ENCODE measurements around the gene SAMM50. TPM values are rescaled to one million over a fixed set of nuclear protein-coding genes. Genes with fewer than 3 reads are reported as not detected.

The SAMM50 gene
- total and polyA plus RNA-seq, 2 donors (not counting 1 experiment from before 2014, with no cell fraction given), result 32.9 to 45.7 TPM

- Histone ChIP-seq H3K9me3 (ENCODE audit: control insufficient read depth, insufficient read depth, low read depth, low read length) (no peaks in the 10 kb centered on the region), H4K20me1 (ENCODE audit: control insufficient read depth, extremely low read depth, insufficient read depth, low read length) (no peaks in the 10 kb centered on the region), H3K4me3 (replicated peaks in 1 of 4; ENCODE audit: control extremely low read depth in 1 of 4, insufficient read depth in 1 of 4, low read depth in 3 of 4, low read length in 4 of 4) (no peak overlapping the region), H3K36me3 (ENCODE audit: control insufficient read depth, insufficient read depth, low read length) (peaks cover 3% of the 10 kb centered on the region), H2AFZ (ENCODE audit: low read length) (no peak overlapping the region), H3K27ac (ENCODE audit: insufficient read depth, low read length) (no peak overlapping the region), H3K4me1 (ENCODE audit: control insufficient read depth, extremely low read depth, insufficient read depth, low read length) (no peaks in the 10 kb centered on the region), H3K4me2 (ENCODE audit: extremely low read depth, insufficient read depth, low read length) (no peak overlapping the region), H3K79me2 (ENCODE audit: control insufficient read depth, insufficient read depth, low read length) (no peaks in the 10 kb centered on the region), H3K9ac (ENCODE audit: insufficient read depth, low read length) (no peak overlapping the region), H3K27me3 (ENCODE audit: control insufficient read depth, insufficient read depth, low read length) (no peaks in the 10 kb centered on the region)
- DNase-seq (ENCODE audit: low read depth in 2 of 2), result no peak
- TF ChIP-seq EZH2 (IDR thresholded peaks at IDR 0.05; ENCODE audit: low read length, missing control alignments) (no peak), CTCF (conservative IDR thresholded peaks at IDR 0.05 in 1 of 2, IDR thresholded peaks at IDR 0.05 in 1 of 2; ENCODE audit: low read depth in 1 of 2, low read length in 2 of 2) (no peak)
Measured at GRCh38 chr22:43948836-43949406, 6.3 kb upstream of the SAMM50 start.

- no peak for DNase-seq (ENCODE audit: low read depth in 2 of 2)
- Histone ChIP-seq H3K27ac (ENCODE audit: insufficient read depth, low read length) (no peak overlapping the region), H3K36me3 (ENCODE audit: control insufficient read depth, insufficient read depth, low read length) (no peaks in the 10 kb centered on the region), H3K4me3 (replicated peaks in 1 of 4; ENCODE audit: control extremely low read depth in 1 of 4, insufficient read depth in 1 of 4, low read depth in 3 of 4, low read length in 4 of 4) (no peak overlapping the region), H3K9me3 (ENCODE audit: control insufficient read depth, insufficient read depth, low read depth, low read length) (no peaks in the 10 kb centered on the region), H3K27me3 (ENCODE audit: control insufficient read depth, insufficient read depth, low read length) (no peaks in the 10 kb centered on the region), H3K4me2 (ENCODE audit: extremely low read depth, insufficient read depth, low read length) (no peak overlapping the region), H3K79me2 (ENCODE audit: control insufficient read depth, insufficient read depth, low read length) (peaks cover 5% of the 10 kb centered on the region), H2AFZ (ENCODE audit: low read length) (no peak overlapping the region), H3K9ac (ENCODE audit: insufficient read depth, low read length) (no peak overlapping the region), H3K4me1 (ENCODE audit: control insufficient read depth, extremely low read depth, insufficient read depth, low read length) (peaks cover 2% of the 10 kb centered on the region), H4K20me1 (ENCODE audit: control insufficient read depth, extremely low read depth, insufficient read depth, low read length) (no peaks in the 10 kb centered on the region)
- TF ChIP-seq CTCF (conservative IDR thresholded peaks at IDR 0.05 in 1 of 2, IDR thresholded peaks at IDR 0.05 in 1 of 2; ENCODE audit: low read depth in 1 of 2, low read length in 2 of 2) (no peak), EZH2 (IDR thresholded peaks at IDR 0.05; ENCODE audit: low read length, missing control alignments) (no peak)
Measured at GRCh38 chr22:43951391-43951790, 3.9 kb upstream of the SAMM50 start.

GRCh38 chr22:43951966-43952365 lies 3.3 kb upstream of the SAMM50 start:
- Histone ChIP-seq H3K4me3 (replicated peaks in 1 of 4; ENCODE audit: control extremely low read depth in 1 of 4, insufficient read depth in 1 of 4, low read depth in 3 of 4, low read length in 4 of 4) (no peak overlapping the region), H3K36me3 (ENCODE audit: control insufficient read depth, insufficient read depth, low read length) (no peaks in the 10 kb centered on the region), H3K4me2 (ENCODE audit: extremely low read depth, insufficient read depth, low read length) (no peak overlapping the region), H3K4me1 (ENCODE audit: control insufficient read depth, extremely low read depth, insufficient read depth, low read length) (peaks cover 2% of the 10 kb centered on the region), H3K27me3 (ENCODE audit: control insufficient read depth, insufficient read depth, low read length) (no peaks in the 10 kb centered on the region), H3K79me2 (ENCODE audit: control insufficient read depth, insufficient read depth, low read length) (peaks cover 11% of the 10 kb centered on the region), H3K9me3 (ENCODE audit: control insufficient read depth, insufficient read depth, low read depth, low read length) (no peaks in the 10 kb centered on the region), H3K27ac (ENCODE audit: insufficient read depth, low read length) (no peak overlapping the region), H4K20me1 (ENCODE audit: control insufficient read depth, extremely low read depth, insufficient read depth, low read length) (peaks cover 1% of the 10 kb centered on the region), H3K9ac (ENCODE audit: insufficient read depth, low read length) (no peak overlapping the region), H2AFZ (ENCODE audit: low read length) (no peak overlapping the region)
- TF ChIP-seq EZH2 (IDR thresholded peaks at IDR 0.05; ENCODE audit: low read length, missing control alignments) (no peak), CTCF (conservative IDR thresholded peaks at IDR 0.05 in 1 of 2, IDR thresholded peaks at IDR 0.05 in 1 of 2; ENCODE audit: low read depth in 1 of 2, low read length in 2 of 2) (no peak)
- no peak for DNase-seq (ENCODE audit: low read depth in 2 of 2)
